T follicular helper cell (primary cell): Measurements from ENCODE around the gene JARID2.
"Not testable (repeated sequence)": the region's sequence is repeated elsewhere in the genome, so short reads cannot be mapped to it uniquely, and the experiment has no call there.

Source experiments
- DNase-seq: peaks from one replicate; pipeline ENCODE4 v3.0.0-alpha.2; 2020; ENCODE audit warnings: low read depth

The JARID2 gene

GRCh38 chr6:15543332-15543917, 297.6 kb downstream of the JARID2 start:
- not testable (repeated sequence) for DNase-seq

- no peak for DNase-seq
Measured at GRCh38 chr6:15544321-15544900, 298.5 kb downstream of the JARID2 start.

DNA sequence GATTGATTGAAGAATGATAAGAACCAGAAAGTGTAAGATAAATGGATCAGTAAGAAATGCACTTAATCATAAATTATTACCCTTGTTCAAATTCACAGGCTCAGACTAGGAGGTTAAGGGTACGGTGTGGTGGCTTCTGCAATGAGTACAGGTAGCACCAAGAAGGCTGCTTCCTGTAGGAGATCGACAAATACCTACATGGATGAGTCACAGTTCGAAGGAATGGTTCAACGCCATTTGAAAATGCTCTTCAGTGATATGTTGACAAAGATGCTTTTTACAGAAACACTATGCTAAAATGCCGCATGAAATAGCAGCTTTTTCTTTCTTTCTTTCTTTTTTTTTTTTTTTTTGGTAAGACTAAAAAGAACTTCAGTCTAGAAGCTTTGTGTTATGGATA, 300.7 kb downstream of the JARID2 start:
- DNase-seq = no peak

DNA sequence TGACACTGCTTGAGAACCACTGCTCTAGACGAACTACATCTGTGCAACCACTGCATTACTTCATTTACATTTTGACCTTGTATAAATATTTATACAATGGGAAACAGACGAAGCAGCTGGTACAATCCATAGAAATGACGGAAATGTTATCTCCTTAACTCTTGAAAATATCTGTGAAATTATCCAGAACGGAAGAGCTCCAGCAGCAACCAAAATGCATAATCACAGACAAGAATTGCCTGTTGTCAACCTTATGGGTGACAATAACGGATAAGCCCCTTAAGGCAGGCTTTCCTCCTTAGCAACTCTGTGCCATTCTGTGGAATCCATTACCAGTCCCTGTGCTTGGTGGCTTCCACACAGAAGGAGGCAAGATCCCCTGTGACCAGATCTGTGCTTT, 301.5 kb downstream of the JARID2 start:
- no peak for DNase-seq

GRCh38 chr6:15549371-15549770, 303.5 kb downstream of the JARID2 start:
- DNase-seq = no peak

DNA sequence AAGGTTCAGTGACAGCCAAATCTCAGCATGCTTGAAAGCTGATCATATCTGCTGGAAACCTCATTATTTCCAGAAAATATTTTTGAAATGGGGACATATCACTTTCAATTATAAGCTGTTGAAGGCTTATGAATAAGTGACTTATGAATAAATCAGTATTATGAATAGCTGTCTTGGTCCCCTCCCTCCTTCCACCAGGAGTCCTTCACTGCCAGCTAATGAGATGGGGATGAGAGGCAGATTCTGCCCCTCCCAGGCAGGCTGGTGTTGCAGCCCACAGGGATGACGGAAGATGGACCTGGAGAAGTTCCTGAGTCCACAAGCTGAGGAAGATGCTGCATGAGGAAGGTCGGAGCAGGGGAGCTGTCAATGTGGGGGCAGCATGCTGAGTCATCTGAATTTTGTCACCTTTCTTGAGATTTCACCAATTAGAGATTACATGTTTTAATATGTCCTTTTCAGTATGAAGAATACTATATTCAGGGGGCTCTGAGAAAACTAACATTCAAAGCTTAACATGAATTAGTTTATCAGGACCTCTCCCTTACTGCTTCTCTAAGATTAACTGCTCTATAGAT, 304.8 kb downstream of the JARID2 start:
- DNase-seq = no peak

- no peak for DNase-seq
Measured at GRCh38 chr6:15551262-15551661, 305.4 kb downstream of the JARID2 start.

DNA sequence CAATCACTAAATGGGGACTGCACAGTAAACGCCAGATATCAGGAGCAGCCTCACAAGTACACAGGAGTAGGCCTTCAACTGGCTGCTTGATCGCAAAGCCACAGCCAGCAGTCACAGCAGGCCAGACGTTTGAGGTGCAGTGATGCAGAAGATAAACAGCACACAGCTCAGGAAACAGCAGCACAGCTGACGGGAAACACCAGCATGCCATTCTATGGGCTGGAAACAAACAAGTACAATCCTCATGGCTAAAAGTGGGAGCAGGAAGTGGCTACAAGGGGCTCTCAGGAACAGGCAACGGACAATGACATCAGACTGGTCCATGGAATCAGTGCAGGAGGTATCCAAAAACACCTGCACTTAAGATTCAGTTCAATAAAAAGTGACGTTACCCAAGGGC, 305.9 kb downstream of the JARID2 start:
- no peak for DNase-seq

GRCh38 chr6:15553031-15553430, 307.2 kb downstream of the JARID2 start:
- no peak for DNase-seq

DNA sequence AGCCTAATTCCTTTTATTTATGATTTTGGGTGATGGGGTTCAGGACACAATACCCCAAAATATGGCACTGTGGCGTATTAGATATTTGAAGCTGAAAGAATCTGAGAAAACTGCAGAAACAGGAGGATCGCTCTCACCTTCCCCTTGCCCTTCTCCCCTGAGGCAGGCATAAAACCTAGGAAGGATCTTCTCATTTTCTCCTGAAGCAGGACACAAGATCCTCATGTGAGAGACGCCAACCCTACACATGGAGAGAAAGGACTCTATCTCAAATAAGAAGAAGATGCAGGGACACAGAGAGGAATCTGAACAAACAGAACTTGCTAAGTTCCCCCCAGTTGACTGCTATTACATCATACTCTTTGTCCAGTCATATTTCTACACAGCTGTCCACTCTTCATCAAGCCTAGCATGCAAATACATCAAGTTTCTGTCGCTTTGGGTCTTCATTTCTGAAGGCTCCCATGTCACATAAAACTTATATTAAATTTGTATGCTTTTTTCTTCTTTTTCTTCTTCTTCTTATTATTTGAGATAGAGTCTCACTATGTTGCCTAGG, 307.9 kb downstream of the JARID2 start:
- no peak for DNase-seq

- no peak for DNase-seq
Measured at GRCh38 chr6:15554728-15555100, 308.8 kb downstream of the JARID2 start.

- no peak for DNase-seq
Measured at GRCh38 chr6:15555101-15556038, 309.5 kb downstream of the JARID2 start.

DNA sequence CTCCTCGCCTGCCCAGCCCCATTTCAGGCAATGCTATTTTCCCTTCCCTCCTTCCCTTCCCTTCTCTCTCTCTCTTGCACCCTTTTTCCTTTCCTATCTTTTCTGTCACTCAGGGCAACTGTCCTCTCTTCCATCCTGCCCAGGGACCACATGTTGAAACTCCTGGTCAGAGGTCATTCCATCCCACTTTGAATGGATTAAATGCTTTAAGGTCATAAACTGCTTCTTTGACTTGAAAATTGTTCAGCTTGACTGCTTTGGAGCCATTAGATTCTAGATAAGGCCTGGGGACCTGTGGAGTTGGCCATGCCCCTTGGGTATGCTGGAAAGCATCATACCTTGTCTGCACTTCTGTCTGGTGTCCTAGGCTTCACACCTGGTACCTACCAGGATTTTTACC, 310.8 kb downstream of the JARID2 start:
- DNase-seq = no peak

GRCh38 chr6:15557174-15557573, 311.3 kb downstream of the JARID2 start:
- DNase-seq = no peak

- DNase-seq = no peak
Measured at GRCh38 chr6:15560713-15561112, 314.8 kb downstream of the JARID2 start.

- no peak for DNase-seq
Measured at GRCh38 chr6:15561447-15562199, 315.8 kb downstream of the JARID2 start.

- DNase-seq = no peak
Measured at GRCh38 chr6:15562977-15563376, 317.1 kb downstream of the JARID2 start.

GRCh38 chr6:15569035-15569995, 323.4 kb downstream of the JARID2 start:
- DNase-seq = no peak

DNA sequence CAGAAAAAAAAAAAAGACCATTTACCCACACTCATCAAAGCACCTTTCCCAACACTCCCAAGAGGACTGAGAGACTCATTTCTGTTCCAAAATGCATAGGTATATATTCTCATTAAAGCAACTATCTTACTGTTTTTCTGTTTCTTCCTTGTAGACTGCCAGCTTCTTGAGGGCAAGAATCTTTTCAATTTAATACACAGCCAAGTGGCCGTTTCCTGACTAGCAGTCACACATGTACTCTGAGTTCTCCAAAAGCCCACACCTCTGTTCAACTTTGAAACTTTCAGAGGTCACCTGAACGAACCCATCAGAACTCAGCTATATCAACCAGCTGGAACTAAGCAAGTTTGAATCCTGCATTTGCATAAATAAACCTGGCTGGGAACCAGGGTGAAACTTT, 324.3 kb downstream of the JARID2 start:
- no peak for DNase-seq
